ENCODE data around the gene CLDN25. TPM values are rescaled to one million over a fixed set of nuclear protein-coding genes. Genes with fewer than 3 reads are reported as not detected.

CLDN25 gene
- polyA plus RNA-seq, 1 donor from 2014 or later, result not detected

- Histone ChIP-seq H2AFZ (ENCODE audit: low read depth, low read length) (no peak overlapping the region), H3K27ac (ENCODE audit: low read length) (no peak overlapping the region)
Observed at GRCh38 chr11:113817626-113818025, 38.0 kb downstream of the CLDN25 start.

GRCh38 chr11:113818426-113818825, 38.8 kb downstream of the CLDN25 start:
- Histone ChIP-seq H3F3A (ENCODE audit: insufficient read depth, low read length, poor library complexity, severe bottlenecking) (no peaks in the 10 kb centered on the region), H3K4me2 (ENCODE audit: low read length) (no peak overlapping the region), H4K20me1 (ENCODE audit: insufficient read depth) (no peaks in the 10 kb centered on the region), H3K9me3 (ENCODE audit: low read length) (no peaks in the 10 kb centered on the region), H3K27me3 (ENCODE audit: insufficient read depth, low read depth, low read length) (no peaks in the 10 kb centered on the region), H3K4me3 (ENCODE audit: low read length) (no peak overlapping the region), H3K9ac (ENCODE audit: low read length) (no peak overlapping the region), H3K36me3 (ENCODE audit: insufficient read depth, low read length) (no peaks in the 10 kb centered on the region), H3K27ac (ENCODE audit: low read length) (no peak overlapping the region), H3K79me2 (replicated peaks; ENCODE audit: insufficient read depth, low read length) (no peaks in the 10 kb centered on the region), H3K9me2 (ENCODE audit: insufficient read depth, low read length) (no peaks in the 10 kb centered on the region), H2AFZ (ENCODE audit: low read depth, low read length) (no peak overlapping the region)
- TF ChIP-seq REST (IDR thresholded peaks at IDR 0.05; ENCODE audit: borderline replicate concordance), result no peak
- no peak for TF ChIP-seq SMC3 (conservative IDR thresholded peaks at IDR 0.05; ENCODE audit: poor library complexity)
- no peak for TF ChIP-seq RAD21 (conservative IDR thresholded peaks at IDR 0.05)
- no peak for TF ChIP-seq TAF1 (IDR thresholded peaks at IDR 0.05; ENCODE audit: low read depth)

More at GRCh38 chr11:113817626-113818025, 38.0 kb downstream of the CLDN25 start:
- Histone ChIP-seq H3K79me2 (replicated peaks; ENCODE audit: insufficient read depth, low read length) (no peaks in the 10 kb centered on the region), H3K9me2 (ENCODE audit: insufficient read depth, low read length) (no peaks in the 10 kb centered on the region), H3K4me2 (ENCODE audit: low read length) (no peak overlapping the region), H3K9me3 (ENCODE audit: low read length) (no peaks in the 10 kb centered on the region), H4K20me1 (ENCODE audit: insufficient read depth) (no peaks in the 10 kb centered on the region), H3K36me3 (ENCODE audit: insufficient read depth, low read length) (no peaks in the 10 kb centered on the region), H3K4me3 (ENCODE audit: low read length) (no peak overlapping the region), H3F3A (ENCODE audit: insufficient read depth, low read length, poor library complexity, severe bottlenecking) (no peaks in the 10 kb centered on the region), H3K27me3 (ENCODE audit: insufficient read depth, low read depth, low read length) (no peaks in the 10 kb centered on the region), H3K9ac (ENCODE audit: low read length) (no peak overlapping the region)
- TF ChIP-seq SMC3 (conservative IDR thresholded peaks at IDR 0.05; ENCODE audit: poor library complexity), result no peak
- no peak for TF ChIP-seq TAF1 (IDR thresholded peaks at IDR 0.05; ENCODE audit: low read depth)
- TF ChIP-seq MXI1 (conservative IDR thresholded peaks at IDR 0.05; ENCODE audit: poor library complexity, severe bottlenecking), result no peak
- no peak for TF ChIP-seq RAD21 (conservative IDR thresholded peaks at IDR 0.05)
- TF ChIP-seq CTCF (IDR thresholded peaks at IDR 0.05; ENCODE audit: poor library complexity, severe bottlenecking), result no peak

GRCh38 chr11:113827477-113827876, 47.9 kb downstream of the CLDN25 start:
- Histone ChIP-seq H3K36me3 (ENCODE audit: insufficient read depth, low read length) (peaks cover 5% of the 10 kb centered on the region), H2AFZ (ENCODE audit: low read depth, low read length) (no peak overlapping the region), H3K9me3 (ENCODE audit: low read length) (no peaks in the 10 kb centered on the region)

More at GRCh38 chr11:113827477-113827876, 47.9 kb downstream of the CLDN25 start:
- no peak for TF ChIP-seq RAD21 (conservative IDR thresholded peaks at IDR 0.05)
- no peak for TF ChIP-seq REST (IDR thresholded peaks at IDR 0.05; ENCODE audit: borderline replicate concordance)
- TF ChIP-seq CTCF (IDR thresholded peaks at IDR 0.05; ENCODE audit: poor library complexity, severe bottlenecking), result no peak
- no peak for TF ChIP-seq POLR2AphosphoS5 (IDR thresholded peaks at IDR 0.05)
- no peak for TF ChIP-seq EP300 (conservative IDR thresholded peaks at IDR 0.05; ENCODE audit: poor library complexity, severe bottlenecking)
- no peak for TF ChIP-seq SMC3 (conservative IDR thresholded peaks at IDR 0.05; ENCODE audit: poor library complexity)
- TF ChIP-seq TAF1 (IDR thresholded peaks at IDR 0.05; ENCODE audit: low read depth), result no peak
- no peak for TF ChIP-seq MXI1 (conservative IDR thresholded peaks at IDR 0.05; ENCODE audit: poor library complexity, severe bottlenecking)
- TF ChIP-seq EZH2 (IDR thresholded peaks at IDR 0.05; ENCODE audit: borderline replicate concordance, insufficient read depth, low read length, poor library complexity, severe bottlenecking), result no peak
- no peak overlapping the region for H3K9ac ChIP-seq (ENCODE audit: low read length)
- no peak overlapping the region for H3K4me3 ChIP-seq (ENCODE audit: low read length)
- H3K27me3 ChIP-seq (ENCODE audit: insufficient read depth, low read depth, low read length), result no peaks in the 10 kb centered on the region
- no peaks in the 10 kb centered on the region for H3K79me2 ChIP-seq (replicated peaks; ENCODE audit: insufficient read depth, low read length)
- no peak overlapping the region for H3K4me2 ChIP-seq (ENCODE audit: low read length)
- no peaks in the 10 kb centered on the region for H3K9me2 ChIP-seq (ENCODE audit: insufficient read depth, low read length)
- no peaks in the 10 kb centered on the region for H3F3A ChIP-seq (ENCODE audit: insufficient read depth, low read length, poor library complexity, severe bottlenecking)
- no peaks in the 10 kb centered on the region for H4K20me1 ChIP-seq (ENCODE audit: insufficient read depth)
- H3K27ac ChIP-seq (ENCODE audit: low read length), result no peak overlapping the region

Data from neural cell (in vitro differentiated cells).